Airway epithelial cell (primary cell): ENCODE measurements around the gene SI. TPM values are rescaled to one million over a fixed set of nuclear protein-coding genes. Genes with fewer than 3 reads are reported as not detected.

Experiments
- total RNA-seq: library from RNA; depleted of rRNA; stranded (reverse); fragments of >200 nt; gene quantifications from 2 replicates; pipeline ENCODE4 v1.2.3, GENCODE V29; 2015

Gene SI
- total RNA-seq = not detected in 2 replicates

DNA sequence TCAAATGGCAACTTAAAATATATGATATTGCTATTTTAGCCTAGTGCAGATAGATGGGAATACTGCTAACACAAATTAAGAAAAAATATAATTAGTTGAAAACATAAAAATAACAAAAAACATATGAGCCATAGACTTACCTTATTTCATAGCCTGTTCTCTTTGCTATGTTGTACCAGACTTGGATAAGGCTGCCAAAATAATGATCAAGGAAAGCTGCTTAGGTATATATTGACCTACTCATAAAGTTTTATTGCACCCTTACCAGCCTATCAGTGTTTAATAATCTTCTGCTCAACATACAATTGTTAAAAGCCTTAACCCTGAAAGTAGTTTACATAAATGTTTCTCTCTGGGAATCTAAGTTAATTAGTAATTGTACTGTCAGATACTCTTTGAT lies at the start of gene SI:
Gene SI, minus strand, starts transcription at position 204 of the 400 bp plus-strand sequence. CDS start 2,484 bp downstream, outside the sequence.

Other genes with a start within 250 kb of the SI start
- not detected in 2 replicates for gene SLITRK3, start 117.9 kb upstream of the SI start, total RNA-seq